ENCODE data around the gene MARS1.
"Not testable (repeated sequence)": the region's sequence is repeated elsewhere in the genome, so short reads cannot be mapped to it uniquely, and the experiment has no call there.

DNA sequence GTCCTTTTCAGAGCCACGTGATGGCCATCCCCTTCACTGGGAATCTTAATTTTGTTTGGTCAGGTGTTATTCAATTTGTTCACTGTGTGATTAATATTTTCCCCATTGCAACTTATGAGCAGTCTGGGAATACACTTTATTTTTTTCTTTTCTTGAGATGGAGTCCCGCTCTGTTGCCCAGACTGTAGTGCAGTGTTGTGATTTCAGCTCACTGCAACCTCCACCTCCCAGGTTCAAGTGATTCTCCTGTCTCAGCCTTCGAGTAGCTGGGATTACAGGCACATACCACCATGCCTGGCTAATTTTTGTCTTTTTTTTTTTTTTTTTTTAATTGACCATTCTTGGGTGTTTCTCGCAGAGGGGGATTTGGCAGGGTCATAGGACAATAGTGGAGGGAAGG is 18.7 kb downstream of the MARS1 start:
- TF ChIP-seq, protein P1, sequence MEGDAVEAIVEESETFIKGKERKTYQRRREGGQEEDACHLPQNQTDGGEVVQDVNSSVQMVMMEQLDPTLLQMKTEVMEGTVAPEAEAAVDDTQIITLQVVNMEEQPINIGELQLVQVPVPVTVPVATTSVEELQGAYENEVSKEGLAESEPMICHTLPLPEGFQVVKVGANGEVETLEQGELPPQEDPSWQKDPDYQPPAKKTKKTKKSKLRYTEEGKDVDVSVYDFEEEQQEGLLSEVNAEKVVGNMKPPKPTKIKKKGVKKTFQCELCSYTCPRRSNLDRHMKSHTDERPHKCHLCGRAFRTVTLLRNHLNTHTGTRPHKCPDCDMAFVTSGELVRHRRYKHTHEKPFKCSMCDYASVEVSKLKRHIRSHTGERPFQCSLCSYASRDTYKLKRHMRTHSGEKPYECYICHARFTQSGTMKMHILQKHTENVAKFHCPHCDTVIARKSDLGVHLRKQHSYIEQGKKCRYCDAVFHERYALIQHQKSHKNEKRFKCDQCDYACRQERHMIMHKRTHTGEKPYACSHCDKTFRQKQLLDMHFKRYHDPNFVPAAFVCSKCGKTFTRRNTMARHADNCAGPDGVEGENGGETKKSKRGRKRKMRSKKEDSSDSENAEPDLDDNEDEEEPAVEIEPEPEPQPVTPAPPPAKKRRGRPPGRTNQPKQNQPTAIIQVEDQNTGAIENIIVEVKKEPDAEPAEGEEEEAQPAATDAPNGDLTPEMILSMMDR (IDR thresholded peaks at IDR 0.05): not testable (repeated sequence)
- not testable (repeated sequence) for TF ChIP-seq ZFX (IDR thresholded peaks at IDR 0.05; ENCODE audit: borderline replicate concordance)

All from 22Rv1 (cell line).